K562 (cell line): Measurements from ENCODE around the gene MEX3D. TPM values are rescaled to one million over a fixed set of nuclear protein-coding genes. Genes with fewer than 3 reads are reported as not detected.
A peak's percentile ranks its signal among the peaks of the same experiment; 100 is the strongest.

Experiments
- BRF2 ChIP-seq: IDR thresholded peaks from 3 replicates; pipeline ENCODE4 v1.6.1; 2011; ENCODE audit warnings: borderline replicate concordance, mild to moderate bottlenecking; ENCODE audit not compliant: insufficient read length, insufficient read depth
- CTBP1 ChIP-seq: fragments of 450-650 bp; IDR thresholded peaks from 2 replicates; pipeline ENCODE4 v1.6.1; 2016; ENCODE audit warnings: borderline replicate concordance
- EP300 ChIP-seq: IDR thresholded peaks from 2 replicates; pipeline ENCODE4 v1.6.1; 2012; ENCODE audit warnings: low read length, improper control_type of control experiment
- HES1 ChIP-seq: fragments of 450-650 bp; IDR thresholded peaks from 2 replicates; pipeline ENCODE4 v1.6.1; 2016; ENCODE audit warnings: low read depth, mild to moderate bottlenecking, moderate library complexity
- LARP7 ChIP-seq: fragments of 450-650 bp; IDR thresholded peaks from 2 replicates; pipeline ENCODE4 v1.6.1; 2016
- MLLT1 ChIP-seq, 2 experiments: fragments of 450-650 bp; IDR thresholded peaks; 2 replicates each; pipeline ENCODE4 v1.6.1; 2016
- NFE2L1 ChIP-seq: fragments of 450-650 bp; IDR thresholded peaks from 2 replicates; pipeline ENCODE4 v1.6.1; 2016; ENCODE audit warnings: missing genetic modification characterization, low read depth, mild to moderate bottlenecking, missing compliant biosample characterization, moderate library complexity, borderline replicate concordance
- STAT6 ChIP-seq: sonication (generic); formaldehyde crosslinking; IDR thresholded peaks from 2 replicates; pipeline ENCODE4 v1.8.1; 2023; ENCODE audit warnings: mild to moderate bottlenecking, missing genetic modification reagents
- TEAD1 ChIP-seq, 2 experiments: fragments of 450-650 bp in 1 of 2; sonication (generic) in 1 of 2; formaldehyde crosslinking; IDR thresholded peaks; 2 replicates each; pipeline versions ENCODE4 v1.4.0 to v1.8.0; 2020 to 2022; ENCODE audit warnings: mild to moderate bottlenecking in 2 of 2, missing genetic modification reagents in 1 of 2
- ZBED1 ChIP-seq: IDR thresholded peaks from 2 replicates; pipeline ENCODE4 v1.6.1; 2014
- ZBTB11 ChIP-seq, 3 experiments: fragments of 200-800 bp in 1 of 3; fragments of 250-450 bp in 1 of 3; fragments of 450-650 bp in 1 of 3; sonication (Bioruptor Pico) in 1 of 3; sonication (Bioruptor generic) in 1 of 3; formaldehyde crosslinking in 1 of 3; IDR thresholded peaks; 2 replicates each; pipeline versions ENCODE4 v1.6.1 to v1.8.0; 2016 to 2022; ENCODE audit warnings: mild to moderate bottlenecking in 2 of 3, missing genetic modification characterization in 2 of 3, missing compliant biosample characterization in 1 of 3, moderate library complexity in 1 of 3
- ZNF280A ChIP-seq: fragments of 450-650 bp; IDR thresholded peaks from 2 replicates; pipeline ENCODE4 v1.6.1; 2018; ENCODE audit warnings: mild to moderate bottlenecking, low read depth; ENCODE audit not compliant: partially characterized antibody
- ZNF764 ChIP-seq: fragments of 250-450 bp; sonication (Bioruptor Pico); IDR thresholded peaks from 2 replicates; pipeline ENCODE4 v1.4.0; 2020; ENCODE audit warnings: low read depth, mild to moderate bottlenecking, moderate library complexity
- polyA plus RNA-seq, 8 experiments: library from polyadenylated mRNA; depleted of rRNA in 4 of 8; stranded (reverse) in 5 of 8; unstranded in 3 of 8; fragments of >200 nt; fragmentation: Nextera tagmentation in 2 of 8; fragmentation: Illumina TruSeq in 1 of 8; extraction: Ambion mirVana in 2 of 8; extraction: Trizol in 1 of 8; gene quantifications; 2 replicates each; pipeline versions ENCODE4 v1.2.1 to v1.2.3, GENCODE V29; 2011 to 2014; ENCODE audit warnings: inconsistent platforms in 1 of 8, missing spikeins in 1 of 8
- total RNA-seq, 7 experiments: library from RNA; depleted of rRNA in 6 of 7; stranded (reverse); fragments of >200 nt in 6 of 7; fragmentation: Illumina TruSeq in 2 of 7; extraction: Trizol in 2 of 7; gene quantifications; 2 replicates each; pipeline versions ENCODE4 v1.2.1 to v1.2.3, GENCODE V29; 2011 to 2021; ENCODE audit warnings: low replicate concordance in 1 of 7

The MEX3D gene
- total and polyA plus RNA-seq, 9 of the 15 experiments (the other 6 are each of a cell fraction or from before 2014, with no cell fraction given) = 1.7 to 39.3 (median 5.7) TPM

- TF ChIP-seq MLLT1 (IDR thresholded peaks at IDR 0.05) (peak in 1 of 2 experiments; percentile 79; a peak in 2 of 4 replicates), CTBP1 (no peak; the same call in none of the 2 replicates), LARP7 (no peak), BRF2 (no peak), ZNF280A (no peak), HES1 (no peak), STAT6 (no peak; the same call in 1 of the 2 replicates), TEAD1 (CRISPR knock-in tag; IDR thresholded peaks at IDR 0.05) (0 out of 4 replicates have a peak, but pooled peaks of 1 of the 2 experiments have one; percentile 7), ZBTB11 (CRISPR knock-in tag; IDR thresholded peaks at IDR 0.05) (0 out of 6 replicates have a peak, but pooled peaks of 1 of the 3 experiments have one; percentile 62), NFE2L1 (no peak), ZNF764 (no peak), EP300 (no peak), ZBED1 (peak; percentile 38; the same call in 1 of the 2 replicates)
Observed at GRCh38 chr19:1507763-1508506, 60.2 kb downstream of the MEX3D start (continued).
